HEK293 (cell line): Measurements from ENCODE around the gene RABEPK.

ENCODE experiments used
- CTCF ChIP-seq: fragments of 450-650 bp; formaldehyde crosslinking; IDR thresholded peaks from 2 replicates; pipeline ENCODE4 v1.5.1; 2016; ENCODE audit warnings: missing biosample characterization, missing genetic modification characterization
- FEZF1 ChIP-seq: fragments of 450-650 bp; formaldehyde crosslinking; IDR thresholded peaks from 2 replicates; pipeline ENCODE4 v1.5.1; 2016; ENCODE audit warnings: missing biosample characterization, missing genetic modification characterization
- OVOL3 ChIP-seq: fragments of 450-650 bp; formaldehyde crosslinking; IDR thresholded peaks from 2 replicates; pipeline ENCODE4 v1.5.1; 2016; ENCODE audit warnings: missing biosample characterization, missing genetic modification characterization
- PBX3 ChIP-seq: sonication (generic); formaldehyde crosslinking; IDR thresholded peaks from 2 replicates; pipeline ENCODE4 v1.8.1; 2022; ENCODE audit warnings: mild to moderate bottlenecking, moderate library complexity, missing genetic modification reagents
- PRDM1 ChIP-seq: fragments of 450-650 bp; formaldehyde crosslinking; IDR thresholded peaks from 2 replicates; pipeline ENCODE4; 2016; ENCODE audit warnings: missing biosample characterization, missing genetic modification characterization
- REST ChIP-seq: fragments of 450-650 bp; formaldehyde crosslinking; IDR thresholded peaks from 2 replicates; pipeline ENCODE4 v1.5.1; 2016; ENCODE audit warnings: missing biosample characterization, missing genetic modification characterization
- YY2 ChIP-seq: fragments of 450-650 bp; formaldehyde crosslinking; IDR thresholded peaks from 2 replicates; pipeline ENCODE4 v1.5.1; 2016; ENCODE audit warnings: missing biosample characterization, missing genetic modification characterization
- ZNF140 ChIP-seq: fragments of 450-650 bp; formaldehyde crosslinking; IDR thresholded peaks from 2 replicates; pipeline ENCODE4 v1.5.1; 2016; ENCODE audit warnings: missing biosample characterization, missing genetic modification characterization
- ZNF274 ChIP-seq, 2 experiments: fragments of 200-500 bp in 1 of 2; fragments of 450-650 bp in 1 of 2; sonication (Bioruptor generic) in 1 of 2; formaldehyde crosslinking in 1 of 2; IDR thresholded peaks; 2 replicates each; pipeline versions ENCODE4 v1.5.1 to v1.6.1; 2014 to 2016; ENCODE audit warnings: borderline replicate concordance in 1 of 2, inconsistent platforms in 1 of 2, low read length in 1 of 2, missing biosample characterization in 1 of 2, missing genetic modification characterization in 1 of 2
- ZNF280C ChIP-seq: fragments of 450-650 bp; formaldehyde crosslinking; IDR thresholded peaks from 2 replicates; pipeline ENCODE4 v1.5.1; 2016; ENCODE audit warnings: missing biosample characterization, missing genetic modification characterization
- ZNF302 ChIP-seq: fragments of 450-650 bp; formaldehyde crosslinking; IDR thresholded peaks from 2 replicates; pipeline ENCODE4 v1.5.1; 2016; ENCODE audit warnings: missing biosample characterization, missing genetic modification characterization, low read depth
- ZNF433 ChIP-seq: fragments of 450-650 bp; formaldehyde crosslinking; IDR thresholded peaks from 2 replicates; pipeline ENCODE4 v1.5.1; 2016; ENCODE audit warnings: missing biosample characterization, missing genetic modification characterization, low read depth
- ZNF707 ChIP-seq: fragments of 450-650 bp; formaldehyde crosslinking; IDR thresholded peaks from 2 replicates; pipeline ENCODE4 v1.5.1; 2016; ENCODE audit warnings: missing biosample characterization, missing genetic modification characterization
- ZSCAN5A ChIP-seq: fragments of 450-650 bp; formaldehyde crosslinking; IDR thresholded peaks from 2 replicates; pipeline ENCODE4 v1.5.1; 2016; ENCODE audit warnings: missing biosample characterization, missing genetic modification characterization

DNA sequence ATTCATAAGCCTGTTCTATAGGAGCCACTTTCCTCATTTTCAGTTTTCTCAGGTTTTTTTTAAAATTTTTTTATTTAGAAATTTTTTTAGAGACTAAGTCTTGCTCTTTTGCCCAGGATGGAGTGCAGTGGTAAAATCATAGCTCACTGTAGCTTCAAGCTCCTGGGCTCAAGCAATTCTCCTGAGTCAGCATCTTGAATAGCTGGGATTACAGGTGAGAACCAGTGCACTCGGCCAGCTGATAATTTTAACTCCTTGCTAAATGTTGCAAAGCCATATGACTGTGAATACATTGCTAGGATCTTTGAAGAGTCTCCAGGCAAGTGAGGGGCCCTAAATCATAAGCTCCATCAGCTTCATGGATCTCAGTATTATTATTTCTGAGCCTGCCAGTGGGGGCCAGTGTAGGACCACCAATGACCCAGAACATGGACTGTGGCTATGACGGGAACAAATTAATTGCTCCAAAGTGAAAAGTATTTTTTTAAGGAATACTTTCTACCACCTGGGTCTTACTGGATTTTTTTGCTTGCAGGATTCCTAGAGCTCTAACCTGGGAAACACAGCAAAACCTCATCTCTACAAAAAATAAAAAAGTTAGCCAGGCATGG, 55.5 kb downstream of the RABEPK start:
- no peak for TF ChIP-seq ZSCAN5A
- TF ChIP-seq CTCF = peak; percentile 38
- no peak for TF ChIP-seq ZNF433 (tag by site-specific recombination)
- TF ChIP-seq YY2 (tag by site-specific recombination) = no peak
- TF ChIP-seq ZNF274 (IDR thresholded peaks at IDR 0.05; ENCODE audit: low read length) = no peak
- TF ChIP-seq ZNF274 (tag by site-specific recombination; IDR thresholded peaks at IDR 0.05; ENCODE audit: borderline replicate concordance) = no peak
- no peak for TF ChIP-seq OVOL3 (tag by site-specific recombination)
- TF ChIP-seq ZNF280C = no peak
- TF ChIP-seq ZNF302 (tag by site-specific recombination) = no peak
- no peak for TF ChIP-seq PBX3 (CRISPR knock-in tag)
- TF ChIP-seq FEZF1 (tag by site-specific recombination) = no peak
- TF ChIP-seq REST (tag by site-specific recombination) = no peak
- TF ChIP-seq ZNF707 (tag by site-specific recombination) = no peak
- TF ChIP-seq ZNF140 = no peak
- TF ChIP-seq PRDM1 (tag by site-specific recombination) = no peak
